Measurements from ENCODE around the gene LHFPL5.

The LHFPL5 gene

DNA sequence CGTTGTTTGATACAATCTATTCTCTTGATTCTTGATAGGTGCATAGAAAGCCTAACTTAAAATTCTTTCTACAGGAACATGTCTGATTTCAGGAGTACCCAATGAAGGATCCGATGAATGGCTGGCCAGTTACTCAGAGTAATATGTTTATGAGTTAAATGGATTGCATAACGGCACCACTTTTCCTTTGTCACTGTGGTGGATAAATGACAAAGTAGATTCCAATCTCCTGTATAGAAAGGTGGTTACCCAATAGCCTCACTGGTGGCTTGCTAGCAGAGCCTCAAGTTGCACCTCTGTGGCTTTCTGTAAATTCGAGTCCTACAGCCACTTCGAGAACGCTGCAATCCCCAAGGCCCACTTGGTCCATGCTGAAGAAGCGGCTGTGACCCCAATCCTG, 28.4 kb downstream of the LHFPL5 start:
- Histone ChIP-seq H2AFZ (no peak overlapping the region), H3K36me3 (ENCODE audit: control insufficient read depth, insufficient read depth, low read length) (no peaks in the 10 kb centered on the region), H3K4me2 (ENCODE audit: low read length) (no peak overlapping the region), H3K4me3 (ENCODE audit: low read depth, low read length) (no peak overlapping the region), H3K27me3 (ENCODE audit: control insufficient read depth, insufficient read depth, low read length) (no peaks in the 10 kb centered on the region), H3K4me1 (no peaks in the 10 kb centered on the region), H3K79me2 (no peaks in the 10 kb centered on the region), H3K9me3 (ENCODE audit: control insufficient read depth, low read length) (no peaks in the 10 kb centered on the region), H3K9ac (no peak overlapping the region), H3K27ac (no peak overlapping the region)
- TF ChIP-seq, protein P1, sequence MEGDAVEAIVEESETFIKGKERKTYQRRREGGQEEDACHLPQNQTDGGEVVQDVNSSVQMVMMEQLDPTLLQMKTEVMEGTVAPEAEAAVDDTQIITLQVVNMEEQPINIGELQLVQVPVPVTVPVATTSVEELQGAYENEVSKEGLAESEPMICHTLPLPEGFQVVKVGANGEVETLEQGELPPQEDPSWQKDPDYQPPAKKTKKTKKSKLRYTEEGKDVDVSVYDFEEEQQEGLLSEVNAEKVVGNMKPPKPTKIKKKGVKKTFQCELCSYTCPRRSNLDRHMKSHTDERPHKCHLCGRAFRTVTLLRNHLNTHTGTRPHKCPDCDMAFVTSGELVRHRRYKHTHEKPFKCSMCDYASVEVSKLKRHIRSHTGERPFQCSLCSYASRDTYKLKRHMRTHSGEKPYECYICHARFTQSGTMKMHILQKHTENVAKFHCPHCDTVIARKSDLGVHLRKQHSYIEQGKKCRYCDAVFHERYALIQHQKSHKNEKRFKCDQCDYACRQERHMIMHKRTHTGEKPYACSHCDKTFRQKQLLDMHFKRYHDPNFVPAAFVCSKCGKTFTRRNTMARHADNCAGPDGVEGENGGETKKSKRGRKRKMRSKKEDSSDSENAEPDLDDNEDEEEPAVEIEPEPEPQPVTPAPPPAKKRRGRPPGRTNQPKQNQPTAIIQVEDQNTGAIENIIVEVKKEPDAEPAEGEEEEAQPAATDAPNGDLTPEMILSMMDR (IDR thresholded peaks at IDR 0.05) = no peak

DNA sequence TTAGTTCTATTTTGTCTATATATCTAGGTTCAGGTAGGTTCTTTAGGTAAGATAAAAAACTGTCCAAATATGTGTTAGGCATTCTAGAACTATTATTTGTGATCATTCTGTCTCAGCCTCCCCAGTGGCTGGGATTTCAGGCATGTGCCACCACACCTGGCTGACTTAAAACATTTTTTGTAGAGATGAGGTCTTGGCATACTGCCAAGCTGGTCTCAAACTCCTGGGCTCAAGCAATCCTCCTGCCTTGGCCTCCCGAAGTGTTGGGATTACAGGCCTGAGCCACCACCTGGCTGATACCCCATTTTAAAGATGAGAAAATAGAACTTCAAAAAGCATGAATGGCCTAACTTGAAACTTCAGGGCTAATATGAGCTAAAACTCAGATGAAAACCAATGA, 33.9 kb downstream of the LHFPL5 start:
- H3K4me2 ChIP-seq (ENCODE audit: low read length) = no peak overlapping the region
- no peaks in the 10 kb centered on the region for H3K4me1 ChIP-seq
- no peaks in the 10 kb centered on the region for H3K9me3 ChIP-seq (ENCODE audit: control insufficient read depth, low read length)
- no peaks in the 10 kb centered on the region for H3K27me3 ChIP-seq (ENCODE audit: control insufficient read depth, insufficient read depth, low read length)
- H3K79me2 ChIP-seq = no peaks in the 10 kb centered on the region
- TF ChIP-seq, protein P1 (IDR thresholded peaks at IDR 0.05) = no peak
- H3K9ac ChIP-seq = no peak overlapping the region
- no peak overlapping the region for H2AFZ ChIP-seq
- no peaks in the 10 kb centered on the region for H3K36me3 ChIP-seq (ENCODE audit: control insufficient read depth, insufficient read depth, low read length)
- H3K27ac ChIP-seq = no peak overlapping the region
- no peak overlapping the region for H3K4me3 ChIP-seq (ENCODE audit: low read depth, low read length)

DNA sequence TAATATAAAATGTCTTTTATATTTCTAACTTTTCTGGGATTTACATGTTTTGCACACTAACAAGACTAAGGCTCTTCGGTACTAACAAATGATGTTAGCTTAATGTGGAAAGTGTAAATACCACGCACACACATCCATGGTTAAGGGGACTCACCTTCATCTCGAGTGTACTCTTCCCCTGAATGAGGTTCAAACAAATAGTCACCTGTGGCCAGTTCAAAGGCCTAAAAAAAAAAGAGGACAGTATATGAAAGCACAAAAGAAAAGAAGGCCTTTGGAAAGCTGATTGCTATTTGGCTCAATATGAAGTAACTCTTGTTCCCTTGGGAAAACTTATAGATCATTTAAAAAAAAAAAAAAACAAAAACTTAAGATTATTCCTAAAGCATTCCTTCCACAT, 37.2 kb downstream of the LHFPL5 start:
- H3K9ac ChIP-seq = no peak overlapping the region
- no peaks in the 10 kb centered on the region for H3K9me3 ChIP-seq (ENCODE audit: control insufficient read depth, low read length)
- H2AFZ ChIP-seq = no peak overlapping the region
- H3K79me2 ChIP-seq = no peaks in the 10 kb centered on the region
- H3K27ac ChIP-seq = no peak overlapping the region
- H3K36me3 ChIP-seq (ENCODE audit: control insufficient read depth, insufficient read depth, low read length) = no peaks in the 10 kb centered on the region
- TF ChIP-seq, protein P1 (IDR thresholded peaks at IDR 0.05) = no peak
- H3K27me3 ChIP-seq (ENCODE audit: control insufficient read depth, insufficient read depth, low read length) = no peaks in the 10 kb centered on the region
- no peak overlapping the region for H3K4me2 ChIP-seq (ENCODE audit: low read length)
- no peaks in the 10 kb centered on the region for H3K4me1 ChIP-seq
- H3K4me3 ChIP-seq (ENCODE audit: low read depth, low read length) = no peak overlapping the region

DNA sequence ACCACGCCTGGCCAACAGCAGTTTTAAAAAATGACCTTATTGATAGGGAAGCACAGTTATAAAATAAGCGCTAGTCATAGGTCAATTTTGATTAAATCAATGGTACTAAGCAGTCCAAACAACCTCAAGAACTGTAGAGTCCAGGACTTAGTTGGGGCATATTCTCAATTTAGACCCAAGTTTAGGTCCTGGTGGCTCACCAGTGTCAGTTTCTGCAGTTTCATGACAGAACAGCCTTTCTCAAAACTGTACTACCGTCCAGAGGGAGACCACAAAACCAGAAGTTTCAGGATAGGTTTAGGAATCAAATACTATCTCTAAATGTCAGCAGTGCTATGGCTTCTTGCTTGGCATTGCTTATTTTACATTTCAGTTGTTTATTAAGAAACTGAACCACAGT, 39.1 kb downstream of the LHFPL5 start:
- Histone ChIP-seq H2AFZ (no peak overlapping the region), H3K27ac (no peak overlapping the region), H3K4me2 (ENCODE audit: low read length) (no peak overlapping the region), H3K36me3 (ENCODE audit: control insufficient read depth, insufficient read depth, low read length) (no peaks in the 10 kb centered on the region), H3K4me1 (no peaks in the 10 kb centered on the region), H3K79me2 (no peaks in the 10 kb centered on the region), H3K9ac (no peak overlapping the region), H3K4me3 (ENCODE audit: low read depth, low read length) (no peak overlapping the region), H3K9me3 (ENCODE audit: control insufficient read depth, low read length) (no peaks in the 10 kb centered on the region), H3K27me3 (ENCODE audit: control insufficient read depth, insufficient read depth, low read length) (no peaks in the 10 kb centered on the region)
- TF ChIP-seq, protein P1 (IDR thresholded peaks at IDR 0.05) = no peak

DNA sequence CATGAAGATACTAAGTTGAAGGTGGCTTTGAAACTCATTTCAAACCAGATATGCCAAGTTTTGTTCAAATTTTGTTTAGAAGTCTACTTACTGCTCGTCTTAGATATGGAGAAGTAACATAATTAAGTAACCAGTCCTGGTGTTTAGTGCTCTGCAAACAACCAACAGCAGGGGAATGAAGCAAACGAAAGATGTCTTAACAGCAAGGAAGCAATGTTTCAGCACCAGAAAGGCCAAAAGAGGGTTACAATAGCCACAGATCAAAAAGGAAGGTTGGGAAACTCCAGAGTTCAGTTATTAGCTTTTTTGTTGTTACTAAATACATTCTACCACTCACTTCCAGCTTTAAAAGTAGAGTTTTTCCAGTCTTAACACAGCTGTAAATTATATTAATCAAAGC, 45.1 kb downstream of the LHFPL5 start:
- H3K4me2 ChIP-seq (ENCODE audit: low read length) = no peak overlapping the region
- no peak overlapping the region for H3K27ac ChIP-seq
- no peaks in the 10 kb centered on the region for H3K9me3 ChIP-seq (ENCODE audit: control insufficient read depth, low read length)
- no peak overlapping the region for H3K4me3 ChIP-seq (ENCODE audit: low read depth, low read length)
- H2AFZ ChIP-seq = no peak overlapping the region
- H3K4me1 ChIP-seq = no peaks in the 10 kb centered on the region
- no peaks in the 10 kb centered on the region for H3K27me3 ChIP-seq (ENCODE audit: control insufficient read depth, insufficient read depth, low read length)
- no peak overlapping the region for H3K9ac ChIP-seq
- H3K36me3 ChIP-seq (ENCODE audit: control insufficient read depth, insufficient read depth, low read length) = no peaks in the 10 kb centered on the region
- TF ChIP-seq, protein P1 (IDR thresholded peaks at IDR 0.05) = no peak
- no peaks in the 10 kb centered on the region for H3K79me2 ChIP-seq
